GM23338 (cell line): ENCODE measurements around the gene UNK. TPM values are rescaled to one million over a fixed set of nuclear protein-coding genes. Genes with fewer than 3 reads are reported as not detected.

Experiments
- ATAC-seq: fragments of 200-7000 bp; cut with Tn5 transposase; 3 replicates; pipeline ENCODE4 v1.9.1; 2020
- DNase-seq: peaks from one replicate; pipeline ENCODE4 v3.0.0-alpha.2; 2015; ENCODE audit warnings: low spot score
- H2AFZ ChIP-seq: fragments of 200-600 bp; sonication (generic); 2 replicates; pipeline ENCODE4 v1.8.0; 2016; ENCODE audit warnings: antibody characterized with exemption, mild to moderate bottlenecking, moderate library complexity
- H3F3A ChIP-seq: fragments of 200-600 bp; sonication (generic); replicated peaks from 2 replicates; pipeline ENCODE4 v1.8.0; 2017; ENCODE audit warnings: antibody characterized with exemption, mixed run types, low read depth
- H3K27ac ChIP-seq: fragments of 200-600 bp; sonication (generic); 2 replicates; pipeline ENCODE4 v1.6.1; 2016; ENCODE audit warnings: low read depth
- H3K27me3 ChIP-seq: fragments of 200-600 bp; sonication (generic); 2 replicates; pipeline ENCODE4 v1.8.0; 2016; ENCODE audit warnings: mild to moderate bottlenecking, mixed run types, moderate library complexity; ENCODE audit not compliant: insufficient read depth
- H3K36me3 ChIP-seq: fragments of 200-600 bp; sonication (generic); 2 replicates; pipeline ENCODE4 v1.8.0; 2016; ENCODE audit warnings: mild to moderate bottlenecking; ENCODE audit not compliant: insufficient read depth
- H3K4me1 ChIP-seq: fragments of 200-600 bp; sonication (generic); 2 replicates; pipeline ENCODE4 v1.8.0; 2016; ENCODE audit warnings: mild to moderate bottlenecking, moderate library complexity; ENCODE audit not compliant: insufficient read depth
- H3K4me2 ChIP-seq: fragments of 200-600 bp; sonication (generic); 2 replicates; pipeline ENCODE4 v1.7.1; 2017; ENCODE audit warnings: mixed run types
- H3K4me3 ChIP-seq: fragments of 200-600 bp; sonication (generic); 2 replicates; pipeline ENCODE4 v1.6.1; 2016; ENCODE audit warnings: mixed run types
- H3K79me2 ChIP-seq: fragments of 200-600 bp; sonication (generic); replicated peaks from 2 replicates; pipeline ENCODE4 v1.8.0; 2017; ENCODE audit warnings: mild to moderate bottlenecking; ENCODE audit not compliant: insufficient read depth
- H3K9me2 ChIP-seq: fragments of 200-600 bp; sonication (generic); 2 replicates; pipeline ENCODE4 v1.8.0; 2017; ENCODE audit not compliant: insufficient read depth
- H4K20me1 ChIP-seq: fragments of 200-600 bp; sonication (generic); replicated peaks from 2 replicates; pipeline ENCODE4 v1.8.0; 2017; ENCODE audit warnings: mild to moderate bottlenecking; ENCODE audit not compliant: insufficient read depth
- H3K27ac Mint-ChIP-seq: 2 replicates; pipeline ENCODE4 v1.8.0; 2020; ENCODE audit warnings: inconsistent platforms, mild to moderate bottlenecking, moderate library complexity, mixed read lengths
- H3K27me3 Mint-ChIP-seq: 3 replicates; pipeline ENCODE4 v1.8.0; 2022; ENCODE audit warnings: low read depth, mild to moderate bottlenecking, moderate library complexity, mixed read lengths, inconsistent platforms; ENCODE audit not compliant: insufficient read depth, poor library complexity
- H3K36me3 Mint-ChIP-seq: 3 replicates; pipeline ENCODE4 v1.8.0; 2021; ENCODE audit warnings: low read depth, mild to moderate bottlenecking, inconsistent platforms, moderate library complexity, mixed read lengths
- H3K4me1 Mint-ChIP-seq: 3 replicates; pipeline ENCODE4 v1.8.0; 2020; ENCODE audit warnings: mild to moderate bottlenecking, inconsistent platforms, mixed read lengths
- H3K4me3 Mint-ChIP-seq: 3 replicates; pipeline ENCODE4 v1.8.0; 2021; ENCODE audit warnings: moderate library complexity, mild to moderate bottlenecking, inconsistent platforms, mixed read lengths
- H3K9me3 Mint-ChIP-seq: 3 replicates; pipeline ENCODE4 v1.8.0; 2020; ENCODE audit warnings: moderate library complexity, mild to moderate bottlenecking, inconsistent platforms, mixed read lengths
- CREB1 ChIP-seq: fragments of 250-450 bp; sonication (Bioruptor Pico); IDR thresholded peaks from 2 replicates; pipeline ENCODE4 v1.5.0; 2020; ENCODE audit warnings: low read depth, mild to moderate bottlenecking, moderate library complexity
- CTCF ChIP-seq, 2 experiments: fragments of 200-600 bp in 1 of 2; sonication (generic) in 1 of 2; conservative IDR thresholded peaks; 2 replicates each; pipeline versions ENCODE4 v1.5.1 to v1.6.1; 2016 to 2017; ENCODE audit warnings: antibody characterized with exemption in 2 of 2, low read depth in 2 of 2, mild to moderate bottlenecking in 2 of 2, moderate library complexity in 1 of 2
- ETS1 ChIP-seq: IDR thresholded peaks from 2 replicates; pipeline ENCODE4 v1.6.1; 2016; ENCODE audit warnings: antibody characterized with exemption
- EZH2 ChIP-seq: fragments of 200-600 bp; sonication (generic); IDR thresholded peaks from one replicate; pipeline ENCODE4 v1.8.0; 2017; ENCODE audit warnings: antibody characterized with exemption, mild to moderate bottlenecking, low read depth; ENCODE audit not compliant: unreplicated experiment
- EZH2phosphoT487 ChIP-seq: fragments of 200-600 bp; sonication (generic); IDR thresholded peaks from one replicate; pipeline ENCODE4 v1.8.1; 2018; ENCODE audit warnings: antibody characterized with exemption; ENCODE audit not compliant: unreplicated experiment
- JUNB ChIP-seq: IDR thresholded peaks from one replicate; pipeline ENCODE4 v1.6.1; 2016; ENCODE audit warnings: antibody characterized with exemption; ENCODE audit not compliant: unreplicated experiment
- NANOG ChIP-seq: IDR thresholded peaks from 2 replicates; pipeline ENCODE4 v1.6.1; 2016; ENCODE audit warnings: antibody characterized with exemption, borderline replicate concordance
- POLR2AphosphoS5 ChIP-seq: IDR thresholded peaks from 2 replicates; pipeline ENCODE4 v1.6.1; 2016; ENCODE audit warnings: antibody characterized with exemption, low read depth
- REST ChIP-seq: IDR thresholded peaks from one replicate; pipeline ENCODE4 v1.6.1; 2018; ENCODE audit warnings: antibody characterized with exemption; ENCODE audit not compliant: unreplicated experiment
- STAT1 ChIP-seq: IDR thresholded peaks from one replicate; pipeline ENCODE4 v1.6.1; 2016; ENCODE audit warnings: antibody characterized with exemption; ENCODE audit not compliant: unreplicated experiment
- ZNF114 ChIP-seq: fragments of 250-450 bp; sonication (Bioruptor Pico); IDR thresholded peaks from 2 replicates; pipeline ENCODE4 v1.5.0; 2020; ENCODE audit warnings: mild to moderate bottlenecking, moderate library complexity
- ZNF331 ChIP-seq: fragments of 250-450 bp; sonication (Bioruptor Pico); IDR thresholded peaks from 2 replicates; pipeline ENCODE4 v1.5.0; 2020; ENCODE audit warnings: low read depth, mild to moderate bottlenecking, moderate library complexity
- ZNF462 ChIP-seq: fragments of 250-450 bp; sonication (Bioruptor Pico); IDR thresholded peaks from 2 replicates; pipeline ENCODE4 v1.5.0; 2020; ENCODE audit warnings: mild to moderate bottlenecking, moderate library complexity
- polyA plus RNA-seq: library from polyadenylated mRNA; unstranded; fragments of >200 nt; fragmentation: Nextera tagmentation; extraction: Ambion mirVana; gene quantifications from 2 replicates; pipeline ENCODE4 v1.2.1, GENCODE V29; 2016
- total RNA-seq: library from RNA; depleted of rRNA; stranded (reverse); fragments of >200 nt; shearing (Covaris generic); gene quantifications from 2 replicates; pipeline ENCODE4 v1.2.3, GENCODE V29; 2014

Gene UNK
- total and polyA plus RNA-seq, 2 experiments from 2014 or later: 21.8 to 65.2 TPM

- peaks cover 37% of the 10 kb centered on the region for H3K4me1 Mint-ChIP-seq
- no peak overlapping the region for H3K4me3 ChIP-seq
- no peak overlapping the region for H3K4me2 ChIP-seq
- H3K9me3 Mint-ChIP-seq: peaks cover 3% of the 10 kb centered on the region; the same call in 1 of the 3 replicates
- peaks cover 23% of the 10 kb centered on the region for H3F3A ChIP-seq
- H4K20me1 ChIP-seq: no peaks in the 10 kb centered on the region
- H3K27ac Mint-ChIP-seq: no peak overlapping the region
- no peaks in the 10 kb centered on the region for H3K79me2 ChIP-seq
- no peak for DNase-seq
- no peaks in the 10 kb centered on the region for H3K27me3 ChIP-seq
- H3K4me3 Mint-ChIP-seq: no peak overlapping the region; the same call in 2 of the 3 replicates
- peaks cover 10% of the 10 kb centered on the region for H3K27me3 Mint-ChIP-seq
- no peaks in the 10 kb centered on the region for H3K36me3 ChIP-seq
- no peaks in the 10 kb centered on the region for H3K9me2 ChIP-seq
- H3K27ac ChIP-seq: no peak overlapping the region
- no peak for ATAC-seq
- H2AFZ ChIP-seq: no peak overlapping the region
- TF ChIP-seq JUNB (no peak), EZH2phosphoT487 (no peak), ETS1 (no peak), NANOG (no peak), STAT1 (no peak), ZNF462 (CRISPR knock-in tag) (no peak), ZNF114 (CRISPR knock-in tag) (no peak), EZH2 (no peak), REST (no peak), ZNF331 (CRISPR knock-in tag) (no peak), CTCF (conservative IDR thresholded peaks at IDR 0.05; ENCODE audit: low read depth in 2 of 2) (no peak), CREB1 (CRISPR knock-in tag) (no peak), POLR2AphosphoS5 (no peak)
- peaks cover 3% of the 10 kb centered on the region; the same call in 1 of the 3 replicates for H3K36me3 Mint-ChIP-seq
- peaks cover 31% of the 10 kb centered on the region for H3K4me1 ChIP-seq
These were observed 49.8 kb downstream of the UNK start for GRCh38 chr17:75834279-75834920.
